Measurements from ENCODE around the gene MYBPC2. TPM values are rescaled to one million over a fixed set of nuclear protein-coding genes. Genes with fewer than 3 reads are reported as not detected.

The MYBPC2 gene
- total and polyA plus RNA-seq, 12 donors: 0.03 to 1.6 TPM; not detected in 10

DNA sequence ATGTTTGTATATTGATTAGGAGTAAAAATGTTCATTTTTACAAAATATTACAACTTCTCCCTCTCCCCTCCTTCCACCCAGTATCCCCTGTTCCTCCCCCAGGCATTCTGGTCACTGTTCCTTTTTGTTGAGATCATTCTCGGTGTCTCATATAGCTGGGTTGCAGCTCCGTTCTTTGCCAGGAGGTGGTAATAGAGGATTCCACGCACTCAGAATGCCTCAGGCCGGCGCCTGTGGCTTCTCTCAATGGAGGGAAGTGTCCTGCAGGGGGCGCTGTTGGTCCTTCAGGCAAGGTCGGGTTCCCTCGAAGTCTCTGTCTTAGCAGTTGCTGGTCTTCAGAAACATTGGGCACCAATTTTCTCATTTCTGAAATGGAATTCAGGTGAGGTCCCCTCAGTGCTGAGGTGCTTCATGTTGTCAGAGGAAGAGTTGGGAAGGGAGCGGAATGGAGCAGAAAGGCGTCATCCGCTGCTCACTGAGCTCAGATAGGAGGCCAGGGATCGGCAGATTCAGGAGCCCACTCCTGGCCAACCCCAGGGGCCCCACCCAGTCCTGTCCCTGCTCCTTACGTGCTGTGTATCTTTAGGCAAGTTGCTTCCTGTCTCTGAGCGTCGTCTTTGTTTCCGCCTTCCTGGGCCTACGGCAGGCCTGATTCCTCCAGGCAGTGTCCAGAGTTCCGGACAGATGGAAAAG is 54.3 kb downstream of the MYBPC2 start:
- TF ChIP-seq, protein P1, sequence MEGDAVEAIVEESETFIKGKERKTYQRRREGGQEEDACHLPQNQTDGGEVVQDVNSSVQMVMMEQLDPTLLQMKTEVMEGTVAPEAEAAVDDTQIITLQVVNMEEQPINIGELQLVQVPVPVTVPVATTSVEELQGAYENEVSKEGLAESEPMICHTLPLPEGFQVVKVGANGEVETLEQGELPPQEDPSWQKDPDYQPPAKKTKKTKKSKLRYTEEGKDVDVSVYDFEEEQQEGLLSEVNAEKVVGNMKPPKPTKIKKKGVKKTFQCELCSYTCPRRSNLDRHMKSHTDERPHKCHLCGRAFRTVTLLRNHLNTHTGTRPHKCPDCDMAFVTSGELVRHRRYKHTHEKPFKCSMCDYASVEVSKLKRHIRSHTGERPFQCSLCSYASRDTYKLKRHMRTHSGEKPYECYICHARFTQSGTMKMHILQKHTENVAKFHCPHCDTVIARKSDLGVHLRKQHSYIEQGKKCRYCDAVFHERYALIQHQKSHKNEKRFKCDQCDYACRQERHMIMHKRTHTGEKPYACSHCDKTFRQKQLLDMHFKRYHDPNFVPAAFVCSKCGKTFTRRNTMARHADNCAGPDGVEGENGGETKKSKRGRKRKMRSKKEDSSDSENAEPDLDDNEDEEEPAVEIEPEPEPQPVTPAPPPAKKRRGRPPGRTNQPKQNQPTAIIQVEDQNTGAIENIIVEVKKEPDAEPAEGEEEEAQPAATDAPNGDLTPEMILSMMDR (IDR thresholded peaks at IDR 0.05): peak in 2 of 6 experiments; percentile 22 to 27
- TF ChIP-seq POLR2A (IDR thresholded peaks at IDR 0.05): no peak
- no peak overlapping the region for H3K27ac ChIP-seq
- peaks cover 12% of the 10 kb centered on the region for H3K27me3 ChIP-seq
- H3K9me3 ChIP-seq (replicated peaks in 1 of 3): no peaks in the 10 kb centered on the region
- peaks cover 0 to 10% of the 10 kb centered on the region in 2 donors for H3K36me3 ChIP-seq (replicated peaks in 1 of 2)
- intact Hi-C loops (cut with DNase I): no loop called here
- WGBS, 4 donors: 71 to 76% (median 73%) methylated on average over 18 of the region's 18 CpGs
- H3K4me3 ChIP-seq: no peak overlapping the region
- DNase-seq: peak in 1 of 7 donors; percentile 47
- no peaks in the 10 kb centered on the region for H3K4me1 ChIP-seq (replicated peaks in 1 of 2)

DNA sequence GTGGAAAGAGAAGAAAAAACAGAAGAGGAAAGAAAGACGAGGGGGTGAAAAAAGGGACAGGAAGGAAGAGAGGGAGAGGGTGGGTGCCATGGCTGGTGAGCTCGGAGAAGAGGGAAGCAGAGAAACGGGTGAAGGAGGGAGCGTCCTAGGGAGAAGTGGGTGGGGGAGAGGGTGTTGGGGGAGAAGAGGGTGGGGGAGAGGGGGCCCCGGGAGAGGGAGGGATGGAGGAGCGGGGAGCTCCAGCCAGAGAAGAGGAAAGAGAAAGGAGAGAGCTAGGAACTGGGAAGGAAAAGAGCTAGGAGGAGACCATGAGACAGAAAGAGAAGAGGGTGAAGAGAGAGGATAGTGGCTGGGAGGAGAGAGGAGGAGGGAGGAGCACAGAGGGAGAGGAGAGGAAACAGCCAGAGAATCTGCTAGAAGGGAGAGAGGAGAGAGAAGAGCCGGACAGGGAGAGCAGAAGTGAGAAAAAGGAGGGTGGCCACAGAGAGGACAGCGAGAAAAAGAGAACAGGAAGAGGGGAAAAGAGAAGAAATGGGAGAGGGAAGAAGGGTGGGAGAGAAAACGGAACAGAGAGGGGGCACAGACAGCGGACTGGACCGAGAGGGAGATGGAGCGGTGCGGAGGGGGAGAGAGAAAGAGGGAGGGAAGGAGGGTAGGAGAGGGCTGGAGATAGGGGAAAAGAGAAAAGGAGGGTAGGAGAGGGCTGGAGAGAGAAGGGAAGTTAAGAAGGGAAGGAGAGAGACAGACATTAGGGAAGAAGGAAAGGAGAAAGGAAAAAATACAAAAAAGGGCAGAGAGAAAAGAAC is 55.9 kb downstream of the MYBPC2 start:
- no peak overlapping the region for H3K27ac ChIP-seq
- no peak for DNase-seq
- H3K27me3 ChIP-seq: peaks cover 12% of the 10 kb centered on the region
- TF ChIP-seq POLR2A (IDR thresholded peaks at IDR 0.05): no peak
- TF ChIP-seq, protein P1 (IDR thresholded peaks at IDR 0.05): no peak
- no peak overlapping the region for H3K4me3 ChIP-seq
- H3K9me3 ChIP-seq (replicated peaks in 1 of 3): no peaks in the 10 kb centered on the region
- 20 to 27% (median 23%) methylated on average over 13 of the region's 13 CpGs for WGBS, 4 donors
- no peaks in the 10 kb centered on the region for H3K4me1 ChIP-seq (replicated peaks in 1 of 2)
- peaks cover 0 to 1% of the 10 kb centered on the region in 2 donors for H3K36me3 ChIP-seq (replicated peaks in 1 of 2)
- intact Hi-C loops (cut with DNase I): no loop called here

DNA sequence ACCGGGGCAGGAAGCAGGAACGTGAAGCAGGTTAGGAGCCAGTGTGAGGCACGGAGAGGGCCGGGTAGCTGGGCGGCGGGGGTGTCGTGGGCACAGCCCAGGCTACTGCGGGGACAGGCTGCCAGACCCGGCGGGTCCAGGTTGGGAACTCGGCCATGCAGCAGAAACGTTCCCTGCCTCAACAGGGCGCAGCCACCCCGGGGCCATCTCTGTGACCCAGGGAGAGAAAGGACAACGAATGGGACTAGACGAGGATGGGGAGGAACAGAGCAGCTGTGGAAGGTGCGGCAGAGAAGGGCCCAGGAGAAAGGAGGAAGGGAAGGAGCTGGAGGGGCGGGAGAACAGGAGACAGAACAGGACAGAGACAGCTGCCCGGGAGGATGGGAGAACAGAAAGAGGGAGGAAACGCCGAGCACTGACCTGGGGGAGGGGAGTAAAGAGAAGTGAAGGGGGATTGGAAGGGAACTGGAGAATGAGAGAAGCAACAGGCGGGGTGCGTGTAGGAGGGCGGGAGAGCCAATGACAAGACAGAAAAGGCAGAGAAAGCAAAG is 56.8 kb downstream of the MYBPC2 start:
- H3K4me3 ChIP-seq: no peak overlapping the region
- DNase-seq: no peak
- no peaks in the 10 kb centered on the region for H3K9me3 ChIP-seq (replicated peaks in 1 of 3)
- H3K27ac ChIP-seq: no peak overlapping the region
- no peaks in the 10 kb centered on the region for H3K4me1 ChIP-seq (replicated peaks in 1 of 2)
- intact Hi-C loops (cut with DNase I): no loop called here
- H3K36me3 ChIP-seq (replicated peaks in 1 of 2): no peaks in the 10 kb centered on the region
- TF ChIP-seq POLR2A (IDR thresholded peaks at IDR 0.05): no peak
- TF ChIP-seq, protein P1 (IDR thresholded peaks at IDR 0.05): no peak
- 41 to 52% (median 50%) methylated on average over 23 to 24 of the region's 24 CpGs for WGBS, 4 donors
- peaks cover 12% of the 10 kb centered on the region for H3K27me3 ChIP-seq

DNA sequence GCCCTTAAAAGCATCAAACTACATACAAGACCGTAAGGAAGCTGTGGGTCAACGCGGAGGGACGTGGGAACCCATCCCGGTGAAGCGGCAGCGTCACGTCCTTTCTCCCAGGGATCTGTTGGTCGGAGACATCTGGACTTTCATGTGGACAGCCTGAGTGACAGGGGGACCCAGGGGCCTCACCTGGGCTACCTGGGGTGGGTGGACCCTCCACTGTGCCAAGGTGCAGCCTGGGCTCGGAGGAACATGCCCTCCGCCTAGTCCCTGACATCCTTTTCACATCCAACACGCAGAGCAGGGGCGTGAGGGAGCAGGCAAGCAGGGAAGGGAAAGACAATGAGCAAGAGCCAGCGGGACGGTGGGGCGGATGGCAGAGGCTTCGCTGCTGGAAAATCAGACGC is 57.7 kb downstream of the MYBPC2 start:
- no peak for TF ChIP-seq POLR2A (IDR thresholded peaks at IDR 0.05)
- TF ChIP-seq, protein P1 (IDR thresholded peaks at IDR 0.05): no peak
- Histone ChIP-seq H3K4me3 (no peak overlapping the region), H3K4me1 (replicated peaks in 1 of 2) (no peaks in the 10 kb centered on the region), H3K27me3 (peaks cover 12% of the 10 kb centered on the region), H3K9me3 (replicated peaks in 1 of 3) (no peaks in the 10 kb centered on the region), H3K36me3 (replicated peaks in 1 of 2) (no peaks in the 10 kb centered on the region), H3K27ac (no peak overlapping the region)
- WGBS, 4 donors: 94 to 96% (median 94%) methylated on average over 18 of the region's 18 CpGs
- intact Hi-C loops (cut with DNase I): no loop called here
- no peak for DNase-seq
